GM23338 (cell line): ENCODE measurements around the gene CPLX3. TPM values are rescaled to one million over a fixed set of nuclear protein-coding genes. Genes with fewer than 3 reads are reported as not detected.

ENCODE experiments used
- ATAC-seq: fragments of 200-7000 bp; cut with Tn5 transposase; 3 replicates; pipeline ENCODE4 v1.9.1; 2020
- DNase-seq: peaks from one replicate; pipeline ENCODE4 v3.0.0-alpha.2; 2015; ENCODE audit warnings: low spot score
- H2AFZ ChIP-seq: fragments of 200-600 bp; sonication (generic); 2 replicates; pipeline ENCODE4 v1.8.0; 2016; ENCODE audit warnings: antibody characterized with exemption, mild to moderate bottlenecking, moderate library complexity
- H3F3A ChIP-seq: fragments of 200-600 bp; sonication (generic); replicated peaks from 2 replicates; pipeline ENCODE4 v1.8.0; 2017; ENCODE audit warnings: antibody characterized with exemption, mixed run types, low read depth
- H3K27ac ChIP-seq: fragments of 200-600 bp; sonication (generic); 2 replicates; pipeline ENCODE4 v1.6.1; 2016; ENCODE audit warnings: low read depth
- H3K27me3 ChIP-seq: fragments of 200-600 bp; sonication (generic); 2 replicates; pipeline ENCODE4 v1.8.0; 2016; ENCODE audit warnings: mild to moderate bottlenecking, mixed run types, moderate library complexity; ENCODE audit not compliant: insufficient read depth
- H3K36me3 ChIP-seq: fragments of 200-600 bp; sonication (generic); 2 replicates; pipeline ENCODE4 v1.8.0; 2016; ENCODE audit warnings: mild to moderate bottlenecking; ENCODE audit not compliant: insufficient read depth
- H3K4me1 ChIP-seq: fragments of 200-600 bp; sonication (generic); 2 replicates; pipeline ENCODE4 v1.8.0; 2016; ENCODE audit warnings: mild to moderate bottlenecking, moderate library complexity; ENCODE audit not compliant: insufficient read depth
- H3K4me2 ChIP-seq: fragments of 200-600 bp; sonication (generic); 2 replicates; pipeline ENCODE4 v1.7.1; 2017; ENCODE audit warnings: mixed run types
- H3K4me3 ChIP-seq: fragments of 200-600 bp; sonication (generic); 2 replicates; pipeline ENCODE4 v1.6.1; 2016; ENCODE audit warnings: mixed run types
- H3K79me2 ChIP-seq: fragments of 200-600 bp; sonication (generic); replicated peaks from 2 replicates; pipeline ENCODE4 v1.8.0; 2017; ENCODE audit warnings: mild to moderate bottlenecking; ENCODE audit not compliant: insufficient read depth
- H3K9me2 ChIP-seq: fragments of 200-600 bp; sonication (generic); 2 replicates; pipeline ENCODE4 v1.8.0; 2017; ENCODE audit not compliant: insufficient read depth
- H4K20me1 ChIP-seq: fragments of 200-600 bp; sonication (generic); replicated peaks from 2 replicates; pipeline ENCODE4 v1.8.0; 2017; ENCODE audit warnings: mild to moderate bottlenecking; ENCODE audit not compliant: insufficient read depth
- H3K27ac Mint-ChIP-seq: 2 replicates; pipeline ENCODE4 v1.8.0; 2020; ENCODE audit warnings: inconsistent platforms, mild to moderate bottlenecking, moderate library complexity, mixed read lengths
- H3K27me3 Mint-ChIP-seq: 3 replicates; pipeline ENCODE4 v1.8.0; 2022; ENCODE audit warnings: low read depth, mild to moderate bottlenecking, moderate library complexity, mixed read lengths, inconsistent platforms; ENCODE audit not compliant: insufficient read depth, poor library complexity
- H3K36me3 Mint-ChIP-seq: 3 replicates; pipeline ENCODE4 v1.8.0; 2021; ENCODE audit warnings: low read depth, mild to moderate bottlenecking, inconsistent platforms, moderate library complexity, mixed read lengths
- H3K4me1 Mint-ChIP-seq: 3 replicates; pipeline ENCODE4 v1.8.0; 2020; ENCODE audit warnings: mild to moderate bottlenecking, inconsistent platforms, mixed read lengths
- H3K4me3 Mint-ChIP-seq: 3 replicates; pipeline ENCODE4 v1.8.0; 2021; ENCODE audit warnings: moderate library complexity, mild to moderate bottlenecking, inconsistent platforms, mixed read lengths
- H3K9me3 Mint-ChIP-seq: 3 replicates; pipeline ENCODE4 v1.8.0; 2020; ENCODE audit warnings: moderate library complexity, mild to moderate bottlenecking, inconsistent platforms, mixed read lengths
- CREB1 ChIP-seq: fragments of 250-450 bp; sonication (Bioruptor Pico); IDR thresholded peaks from 2 replicates; pipeline ENCODE4 v1.5.0; 2020; ENCODE audit warnings: low read depth, mild to moderate bottlenecking, moderate library complexity
- CTCF ChIP-seq, 2 experiments: fragments of 200-600 bp in 1 of 2; sonication (generic) in 1 of 2; conservative IDR thresholded peaks; 2 replicates each; pipeline versions ENCODE4 v1.5.1 to v1.6.1; 2016 to 2017; ENCODE audit warnings: antibody characterized with exemption in 2 of 2, low read depth in 2 of 2, mild to moderate bottlenecking in 2 of 2, moderate library complexity in 1 of 2
- ETS1 ChIP-seq: IDR thresholded peaks from 2 replicates; pipeline ENCODE4 v1.6.1; 2016; ENCODE audit warnings: antibody characterized with exemption
- EZH2 ChIP-seq: fragments of 200-600 bp; sonication (generic); IDR thresholded peaks from one replicate; pipeline ENCODE4 v1.8.0; 2017; ENCODE audit warnings: antibody characterized with exemption, mild to moderate bottlenecking, low read depth; ENCODE audit not compliant: unreplicated experiment
- EZH2phosphoT487 ChIP-seq: fragments of 200-600 bp; sonication (generic); IDR thresholded peaks from one replicate; pipeline ENCODE4 v1.8.1; 2018; ENCODE audit warnings: antibody characterized with exemption; ENCODE audit not compliant: unreplicated experiment
- JUNB ChIP-seq: IDR thresholded peaks from one replicate; pipeline ENCODE4 v1.6.1; 2016; ENCODE audit warnings: antibody characterized with exemption; ENCODE audit not compliant: unreplicated experiment
- NANOG ChIP-seq: IDR thresholded peaks from 2 replicates; pipeline ENCODE4 v1.6.1; 2016; ENCODE audit warnings: antibody characterized with exemption, borderline replicate concordance
- POLR2AphosphoS5 ChIP-seq: IDR thresholded peaks from 2 replicates; pipeline ENCODE4 v1.6.1; 2016; ENCODE audit warnings: antibody characterized with exemption, low read depth
- REST ChIP-seq: IDR thresholded peaks from one replicate; pipeline ENCODE4 v1.6.1; 2018; ENCODE audit warnings: antibody characterized with exemption; ENCODE audit not compliant: unreplicated experiment
- STAT1 ChIP-seq: IDR thresholded peaks from one replicate; pipeline ENCODE4 v1.6.1; 2016; ENCODE audit warnings: antibody characterized with exemption; ENCODE audit not compliant: unreplicated experiment
- ZNF114 ChIP-seq: fragments of 250-450 bp; sonication (Bioruptor Pico); IDR thresholded peaks from 2 replicates; pipeline ENCODE4 v1.5.0; 2020; ENCODE audit warnings: mild to moderate bottlenecking, moderate library complexity
- ZNF331 ChIP-seq: fragments of 250-450 bp; sonication (Bioruptor Pico); IDR thresholded peaks from 2 replicates; pipeline ENCODE4 v1.5.0; 2020; ENCODE audit warnings: low read depth, mild to moderate bottlenecking, moderate library complexity
- ZNF462 ChIP-seq: fragments of 250-450 bp; sonication (Bioruptor Pico); IDR thresholded peaks from 2 replicates; pipeline ENCODE4 v1.5.0; 2020; ENCODE audit warnings: mild to moderate bottlenecking, moderate library complexity
- polyA plus RNA-seq: library from polyadenylated mRNA; unstranded; fragments of >200 nt; fragmentation: Nextera tagmentation; extraction: Ambion mirVana; gene quantifications from 2 replicates; pipeline ENCODE4 v1.2.1, GENCODE V29; 2016
- total RNA-seq: library from RNA; depleted of rRNA; stranded (reverse); fragments of >200 nt; shearing (Covaris generic); gene quantifications from 2 replicates; pipeline ENCODE4 v1.2.3, GENCODE V29; 2014

The CPLX3 gene
- total and polyA plus RNA-seq, 2 experiments from 2014 or later, result 0.66 TPM; not detected in 1

GRCh38 chr15:74856537-74856936 lies 30.1 kb downstream of the CPLX3 start:
- Histone ChIP-seq H3K27ac (no peak overlapping the region), H3F3A (no peaks in the 10 kb centered on the region), H2AFZ (no peak overlapping the region), H3K4me1 (no peaks in the 10 kb centered on the region), H3K27me3 (no peaks in the 10 kb centered on the region), H3K9me2 (no peaks in the 10 kb centered on the region), H3K4me2 (no peak overlapping the region), H4K20me1 (0 out of 2 replicates have a peak, but pooled peaks cover 4% of the 10 kb centered on the region), H3K79me2 (peaks cover 17% of the 10 kb centered on the region; the same call in 1 of the 2 replicates), H3K36me3 (no peaks in the 10 kb centered on the region), H3K4me3 (no peak overlapping the region)
- Mint-ChIP-seq H3K27ac (no peak overlapping the region), H3K27me3 (peaks cover 5% of the 10 kb centered on the region), H3K4me1 (no peaks in the 10 kb centered on the region; the same call in 2 of the 3 replicates), H3K4me3 (no peak overlapping the region), H3K9me3 (no peaks in the 10 kb centered on the region), H3K36me3 (peaks cover 7% of the 10 kb centered on the region; the same call in 2 of the 3 replicates)
- no peak for ATAC-seq
- DNase-seq, result no peak
- no peak for TF ChIP-seq JUNB
- TF ChIP-seq ZNF331 (CRISPR knock-in tag), result no peak
- no peak for TF ChIP-seq ZNF114 (CRISPR knock-in tag)
- no peak for TF ChIP-seq STAT1
- TF ChIP-seq CREB1 (CRISPR knock-in tag), result no peak
- TF ChIP-seq CTCF (conservative IDR thresholded peaks at IDR 0.05; ENCODE audit: low read depth in 2 of 2), result no peak
- TF ChIP-seq NANOG, result no peak
- no peak for TF ChIP-seq EZH2phosphoT487
- no peak for TF ChIP-seq EZH2
- no peak for TF ChIP-seq REST
- no peak for TF ChIP-seq POLR2AphosphoS5
- TF ChIP-seq ETS1, result no peak
- no peak for TF ChIP-seq ZNF462 (CRISPR knock-in tag)
